ENCODE measurements around the gene HMOX1. TPM values are rescaled to one million over a fixed set of nuclear protein-coding genes. Genes with fewer than 3 reads are reported as not detected.
A peak's percentile ranks its signal among the peaks of the same experiment; 100 is the strongest.

The HMOX1 gene
- total and polyA plus RNA-seq, 2 of the 13 experiments (the other 11 are each of a cell fraction or from before 2014, with no cell fraction given) = 53.6 to 67.4 TPM

GRCh38 chr22:35376728-35377472, 4.0 kb upstream of the HMOX1 start (continued):
- TF ChIP-seq ZNF776 (CRISPR knock-in tag; IDR thresholded peaks at IDR 0.05) (no peak; the same call in 1 of the 2 replicates), ZBTB25 (CRISPR knock-in tag; IDR thresholded peaks at IDR 0.05) (peak; percentile 83; the same call in 1 of the 2 replicates), PATZ1 (CRISPR knock-in tag; IDR thresholded peaks at IDR 0.05) (peak; percentile 91), ZNF580 (CRISPR knock-in tag; IDR thresholded peaks at IDR 0.05; ENCODE audit: borderline replicate concordance, low read depth) (peak; percentile 74; the same call in 1 of the 2 replicates), ZNF431 (CRISPR knock-in tag; IDR thresholded peaks at IDR 0.05; ENCODE audit: borderline replicate concordance, low read depth) (peak; percentile 66; the same call in 1 of the 2 replicates), ETV5 (CRISPR knock-in tag; IDR thresholded peaks at IDR 0.05; ENCODE audit: borderline replicate concordance) (peak; percentile 80), ZNF574 (CRISPR knock-in tag; IDR thresholded peaks at IDR 0.05) (peak; percentile 60; the same call in 1 of the 2 replicates), ZNF615 (CRISPR knock-in tag; IDR thresholded peaks at IDR 0.05; ENCODE audit: borderline replicate concordance) (0 out of 2 replicates have a peak, but pooled peaks have one; percentile 61), ELK4 (CRISPR knock-in tag; IDR thresholded peaks at IDR 0.05; ENCODE audit: borderline replicate concordance) (no peak), KDM4B (CRISPR knock-in tag; IDR thresholded peaks at IDR 0.05) (0 out of 2 replicates have a peak, but pooled peaks have one; percentile 24), NFYB (CRISPR knock-in tag; IDR thresholded peaks at IDR 0.05) (no peak), PITX1 (CRISPR knock-in tag; IDR thresholded peaks at IDR 0.05) (peak; percentile 86), ZBTB43 (CRISPR knock-in tag; conservative IDR thresholded peaks at IDR 0.05) (0 out of 2 replicates have a peak, but pooled peaks have one; percentile 53), ZNF460 (CRISPR knock-in tag; IDR thresholded peaks at IDR 0.05; ENCODE audit: borderline replicate concordance) (no peak), ZNF317 (CRISPR knock-in tag; IDR thresholded peaks at IDR 0.05) (peak; percentile 82), ZSCAN22 (CRISPR knock-in tag; IDR thresholded peaks at IDR 0.05) (no peak), CBX5 (CRISPR knock-in tag; IDR thresholded peaks at IDR 0.05; ENCODE audit: borderline replicate concordance) (peak; percentile 91; the same call in 1 of the 2 replicates), SMARCC2 (IDR thresholded peaks at IDR 0.05) (peak; percentile 66; the same call in 1 of the 2 replicates), ELF1 (CRISPR knock-in tag; IDR thresholded peaks at IDR 0.05) (peak; percentile 81), SNAPC5 (CRISPR knock-in tag; IDR thresholded peaks at IDR 0.05; ENCODE audit: borderline replicate concordance) (no peak)
